Measurements from ENCODE around the gene CCNH. TPM values are rescaled to one million over a fixed set of nuclear protein-coding genes. Genes with fewer than 3 reads are reported as not detected.

CCNH gene
- total RNA-seq, 1 experiment from 2014 or later = 63.2 TPM

DNA sequence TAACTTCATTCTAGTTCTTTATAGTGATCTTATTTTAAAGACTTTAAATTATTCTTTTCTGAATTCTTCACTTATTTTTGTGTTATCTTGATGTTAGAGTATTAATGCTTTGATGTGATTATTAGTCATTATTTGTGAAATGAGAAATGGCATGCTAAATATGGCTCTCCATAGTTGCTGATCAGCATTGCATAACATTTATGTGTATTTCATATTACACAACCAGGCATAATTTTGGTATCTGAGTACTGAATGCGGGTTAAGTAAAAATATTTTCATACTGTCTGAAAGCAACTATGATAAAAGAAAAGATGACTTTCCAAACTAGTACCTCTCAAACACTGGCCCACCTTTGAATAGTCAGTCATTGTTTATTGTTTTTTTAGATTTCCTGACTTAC is 41.1 kb upstream of the CCNH start:
- Histone ChIP-seq H3K79me2 (ENCODE audit: insufficient read depth, low read length) (no peaks in the 10 kb centered on the region), H4K20me1 (ENCODE audit: insufficient read depth) (no peaks in the 10 kb centered on the region), H3K9ac (ENCODE audit: low read length) (no peak overlapping the region), H3K9me2 (ENCODE audit: insufficient read depth) (no peaks in the 10 kb centered on the region), H3K4me2 (ENCODE audit: low read length) (no peak overlapping the region), H3K27ac (ENCODE audit: low read depth, low read length) (no peak overlapping the region), H3K4me3 (replicated peaks in 1 of 2; ENCODE audit: low read depth in 1 of 2, low read length in 2 of 2) (no peak overlapping the region), H2AFZ (ENCODE audit: low read depth, low read length, poor library complexity, severe bottlenecking) (no peak overlapping the region), H3K36me3 (ENCODE audit: control insufficient read depth in 1 of 2, insufficient read depth in 2 of 2, low read length in 2 of 2) (no peaks in the 10 kb centered on the region), H3K4me1 (ENCODE audit: control insufficient read depth in 1 of 2, insufficient read depth in 2 of 2, low read length in 2 of 2) (no peaks in the 10 kb centered on the region), H3K27me3 (ENCODE audit: insufficient read depth, low read length) (no peaks in the 10 kb centered on the region; the same call in 1 of the 2 replicates), H3K9me3 (ENCODE audit: control insufficient read depth in 1 of 2, insufficient read depth in 1 of 2, low read depth in 1 of 2, low read length in 2 of 2) (no peaks in the 10 kb centered on the region)
- intact Hi-C loops (cut with micrococcal nuclease) = no loop called here
- ChIA-PET CTCF (interaction anchor here (0.6 kb wide), 1 partner anchor 344 kb away, joined by 3 read pairs; no protein-coding TSS in a partner anchor), POLR2A (no interaction called here), RAD21 (ENCODE audit: low non-redundant PET in 1 of 2, low total read pairs in 2 of 2, uncharacterized antibody in 2 of 2, unreplicated experiment in 2 of 2) (no interaction called here)
- no peak for DNase-seq (ENCODE audit: low read depth, low spot score)
- ATAC-seq = no peak
- TF ChIP-seq, protein P1, sequence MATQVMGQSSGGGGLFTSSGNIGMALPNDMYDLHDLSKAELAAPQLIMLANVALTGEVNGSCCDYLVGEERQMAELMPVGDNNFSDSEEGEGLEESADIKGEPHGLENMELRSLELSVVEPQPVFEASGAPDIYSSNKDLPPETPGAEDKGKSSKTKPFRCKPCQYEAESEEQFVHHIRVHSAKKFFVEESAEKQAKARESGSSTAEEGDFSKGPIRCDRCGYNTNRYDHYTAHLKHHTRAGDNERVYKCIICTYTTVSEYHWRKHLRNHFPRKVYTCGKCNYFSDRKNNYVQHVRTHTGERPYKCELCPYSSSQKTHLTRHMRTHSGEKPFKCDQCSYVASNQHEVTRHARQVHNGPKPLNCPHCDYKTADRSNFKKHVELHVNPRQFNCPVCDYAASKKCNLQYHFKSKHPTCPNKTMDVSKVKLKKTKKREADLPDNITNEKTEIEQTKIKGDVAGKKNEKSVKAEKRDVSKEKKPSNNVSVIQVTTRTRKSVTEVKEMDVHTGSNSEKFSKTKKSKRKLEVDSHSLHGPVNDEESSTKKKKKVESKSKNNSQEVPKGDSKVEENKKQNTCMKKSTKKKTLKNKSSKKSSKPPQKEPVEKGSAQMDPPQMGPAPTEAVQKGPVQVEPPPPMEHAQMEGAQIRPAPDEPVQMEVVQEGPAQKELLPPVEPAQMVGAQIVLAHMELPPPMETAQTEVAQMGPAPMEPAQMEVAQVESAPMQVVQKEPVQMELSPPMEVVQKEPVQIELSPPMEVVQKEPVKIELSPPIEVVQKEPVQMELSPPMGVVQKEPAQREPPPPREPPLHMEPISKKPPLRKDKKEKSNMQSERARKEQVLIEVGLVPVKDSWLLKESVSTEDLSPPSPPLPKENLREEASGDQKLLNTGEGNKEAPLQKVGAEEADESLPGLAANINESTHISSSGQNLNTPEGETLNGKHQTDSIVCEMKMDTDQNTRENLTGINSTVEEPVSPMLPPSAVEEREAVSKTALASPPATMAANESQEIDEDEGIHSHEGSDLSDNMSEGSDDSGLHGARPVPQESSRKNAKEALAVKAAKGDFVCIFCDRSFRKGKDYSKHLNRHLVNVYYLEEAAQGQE (IDR thresholded peaks at IDR 0.05; ENCODE audit: low read depth) = no peak
- TF ChIP-seq, protein P2, sequence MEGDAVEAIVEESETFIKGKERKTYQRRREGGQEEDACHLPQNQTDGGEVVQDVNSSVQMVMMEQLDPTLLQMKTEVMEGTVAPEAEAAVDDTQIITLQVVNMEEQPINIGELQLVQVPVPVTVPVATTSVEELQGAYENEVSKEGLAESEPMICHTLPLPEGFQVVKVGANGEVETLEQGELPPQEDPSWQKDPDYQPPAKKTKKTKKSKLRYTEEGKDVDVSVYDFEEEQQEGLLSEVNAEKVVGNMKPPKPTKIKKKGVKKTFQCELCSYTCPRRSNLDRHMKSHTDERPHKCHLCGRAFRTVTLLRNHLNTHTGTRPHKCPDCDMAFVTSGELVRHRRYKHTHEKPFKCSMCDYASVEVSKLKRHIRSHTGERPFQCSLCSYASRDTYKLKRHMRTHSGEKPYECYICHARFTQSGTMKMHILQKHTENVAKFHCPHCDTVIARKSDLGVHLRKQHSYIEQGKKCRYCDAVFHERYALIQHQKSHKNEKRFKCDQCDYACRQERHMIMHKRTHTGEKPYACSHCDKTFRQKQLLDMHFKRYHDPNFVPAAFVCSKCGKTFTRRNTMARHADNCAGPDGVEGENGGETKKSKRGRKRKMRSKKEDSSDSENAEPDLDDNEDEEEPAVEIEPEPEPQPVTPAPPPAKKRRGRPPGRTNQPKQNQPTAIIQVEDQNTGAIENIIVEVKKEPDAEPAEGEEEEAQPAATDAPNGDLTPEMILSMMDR (IDR thresholded peaks at IDR 0.05 in 2 of 3, conservative IDR thresholded peaks at IDR 0.05 in 1 of 3; ENCODE audit: borderline replicate concordance in 1 of 3, insufficient read depth in 1 of 3, low read depth in 2 of 3, low read length in 2 of 3) = no peak
- TF ChIP-seq, protein P3, sequence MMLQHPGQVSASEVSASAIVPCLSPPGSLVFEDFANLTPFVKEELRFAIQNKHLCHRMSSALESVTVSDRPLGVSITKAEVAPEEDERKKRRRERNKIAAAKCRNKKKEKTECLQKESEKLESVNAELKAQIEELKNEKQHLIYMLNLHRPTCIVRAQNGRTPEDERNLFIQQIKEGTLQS (IDR thresholded peaks at IDR 0.05) = no peak
- BruUV-seq (replicated peaks) = no TSS peak

Data from HCT116 (cell line).